DOHH2 (cell line): ENCODE results near the gene DHX30.

Source experiments
- CTCF ChIP-seq: fragments of 200-600 bp; sonication (generic); IDR thresholded peaks from one replicate; pipeline ENCODE4 v1.5.1; 2014; ENCODE audit warnings: antibody characterized with exemption, mild to moderate bottlenecking, low read depth, low read length; ENCODE audit not compliant: poor library complexity, severe bottlenecking
- EZH2phosphoT487 ChIP-seq: fragments of 200-600 bp; sonication (generic); IDR thresholded peaks from 2 replicates; pipeline ENCODE4 v1.6.1; 2017; ENCODE audit warnings: borderline replicate concordance, mild to moderate bottlenecking, antibody characterized with exemption, low read length, moderate library complexity, mixed read lengths

GRCh38 chr3:47851888-47852603 lies 49.1 kb downstream of the DHX30 start:
- TF ChIP-seq CTCF (no peak), EZH2phosphoT487 (no peak)
